GM19455 (cell line): ENCODE measurements around the gene EME1.

Experiments
- ATAC-seq: cut with Tn5 transposase; IDR thresholded peaks from one replicate; pipeline ENCODE4 v1.9.1; 2021; ENCODE audit not compliant: unreplicated experiment

EME1 gene

GRCh38 chr17:50347894-50348291 lies 25.1 kb upstream of the EME1 start:
- no peak for ATAC-seq

- no peak for ATAC-seq
Observed at GRCh38 chr17:50348522-50349242, 24.3 kb upstream of the EME1 start.

- ATAC-seq, result no peak
Observed at GRCh38 chr17:50349243-50349600, 23.8 kb upstream of the EME1 start.

- no peak for ATAC-seq
Observed at GRCh38 chr17:50350733-50351132, 22.3 kb upstream of the EME1 start.

GRCh38 chr17:50352072-50352692 lies 20.8 kb upstream of the EME1 start:
- ATAC-seq, result no peak

GRCh38 chr17:50352693-50353599 lies 20.1 kb upstream of the EME1 start:
- ATAC-seq, result no peak

- ATAC-seq, result no peak
Observed at GRCh38 chr17:50353600-50354195, 19.3 kb upstream of the EME1 start.

GRCh38 chr17:50354198-50354597 lies 18.8 kb upstream of the EME1 start:
- ATAC-seq, result no peak

GRCh38 chr17:50354776-50355175 lies 18.3 kb upstream of the EME1 start:
- no peak for ATAC-seq

GRCh38 chr17:50355336-50355700 lies 17.7 kb upstream of the EME1 start:
- no peak for ATAC-seq

GRCh38 chr17:50355701-50356341 lies 17.2 kb upstream of the EME1 start:
- ATAC-seq, result no peak

GRCh38 chr17:50356418-50356817 lies 16.6 kb upstream of the EME1 start:
- no peak for ATAC-seq

- no peak for ATAC-seq
Observed at GRCh38 chr17:50356892-50357510, 16.0 kb upstream of the EME1 start.

- ATAC-seq, result no peak
Observed at GRCh38 chr17:50358177-50358576, 14.9 kb upstream of the EME1 start.

GRCh38 chr17:50359005-50359699 lies 13.9 kb upstream of the EME1 start:
- ATAC-seq, result no peak

GRCh38 chr17:50359998-50360461 lies 13.0 kb upstream of the EME1 start:
- no peak for ATAC-seq

- ATAC-seq, result no peak
Observed at GRCh38 chr17:50360486-50361115, 12.4 kb upstream of the EME1 start.

- no peak for ATAC-seq
Observed at GRCh38 chr17:50361561-50362480, 11.2 kb upstream of the EME1 start.
